CD4-positive, alpha-beta T cell treated with Interleukin-6 for 4 hours (primary cell): ENCODE data around the gene CAPN15.
A peak's percentile ranks its signal among the peaks of the same experiment; 100 is the strongest.

ENCODE experiments used
- DNase-seq: peaks from one replicate; pipeline ENCODE4 v3.0.0-alpha.2; 2020; ENCODE audit warnings: mixed read lengths

Gene CAPN15

DNA sequence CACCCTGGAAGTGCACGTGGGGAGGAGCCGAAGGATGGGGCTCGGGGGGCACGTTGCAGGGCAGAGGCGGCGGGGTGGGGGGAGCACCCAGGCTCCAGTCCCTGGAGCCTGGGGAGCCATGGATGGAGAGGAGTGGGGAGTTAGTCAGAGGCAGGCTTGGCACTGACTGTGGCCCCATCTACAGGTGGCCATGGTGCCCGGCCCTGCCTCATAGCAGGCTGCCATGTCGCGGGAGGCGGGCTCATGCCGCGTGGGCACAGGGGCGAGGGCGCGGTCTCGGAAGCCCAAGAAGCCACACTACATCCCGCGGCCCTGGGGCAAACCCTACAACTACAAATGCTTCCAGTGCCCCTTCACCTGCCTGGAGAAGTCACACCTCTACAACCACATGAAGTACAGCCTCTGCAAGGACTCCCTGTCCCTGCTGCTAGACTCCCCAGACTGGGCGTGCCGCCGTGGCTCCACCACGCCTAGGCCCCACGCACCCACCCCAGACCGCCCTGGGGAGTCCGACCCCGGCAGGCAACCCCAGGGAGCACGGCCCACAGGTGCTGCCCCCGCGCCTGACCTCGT is 35.6 kb downstream of the CAPN15 start:
- DNase-seq = no peak

DNA sequence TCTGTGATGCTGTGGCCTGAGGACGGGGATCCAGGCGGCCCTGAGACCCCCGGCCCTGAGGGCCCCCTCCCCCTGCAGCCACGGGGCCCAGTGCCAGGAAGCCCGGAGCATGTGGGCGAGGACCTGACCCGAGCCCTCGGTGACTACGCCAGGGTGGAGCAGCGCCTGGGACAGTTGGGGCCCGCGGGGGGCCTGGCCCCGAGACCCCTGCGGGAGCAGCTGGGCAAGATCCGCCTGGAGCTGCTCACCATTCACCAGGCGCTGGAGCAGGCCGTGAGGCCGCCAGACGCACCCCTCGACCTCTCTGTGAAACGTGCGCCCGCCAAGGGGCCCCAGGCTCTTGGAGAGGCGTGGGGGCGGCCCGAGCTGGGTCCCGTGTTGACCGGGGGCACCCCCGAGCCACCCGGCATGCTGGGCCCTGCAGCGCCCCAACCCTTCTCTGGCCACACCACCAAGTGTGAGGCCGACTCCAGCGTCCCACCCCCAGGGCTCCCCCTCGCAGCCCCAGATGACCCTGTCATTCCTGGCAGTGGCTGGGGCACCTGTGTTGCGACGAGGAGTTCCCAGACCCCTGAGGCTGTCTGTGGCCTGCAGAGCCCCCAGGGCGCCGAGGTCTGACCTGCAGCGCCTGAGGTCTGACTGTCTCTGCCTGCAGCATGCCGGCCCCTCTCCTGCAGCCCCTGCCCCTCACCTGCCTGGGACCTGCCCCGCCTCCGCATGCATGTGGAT is 37.3 kb downstream of the CAPN15 start:
- no peak for DNase-seq

DNA sequence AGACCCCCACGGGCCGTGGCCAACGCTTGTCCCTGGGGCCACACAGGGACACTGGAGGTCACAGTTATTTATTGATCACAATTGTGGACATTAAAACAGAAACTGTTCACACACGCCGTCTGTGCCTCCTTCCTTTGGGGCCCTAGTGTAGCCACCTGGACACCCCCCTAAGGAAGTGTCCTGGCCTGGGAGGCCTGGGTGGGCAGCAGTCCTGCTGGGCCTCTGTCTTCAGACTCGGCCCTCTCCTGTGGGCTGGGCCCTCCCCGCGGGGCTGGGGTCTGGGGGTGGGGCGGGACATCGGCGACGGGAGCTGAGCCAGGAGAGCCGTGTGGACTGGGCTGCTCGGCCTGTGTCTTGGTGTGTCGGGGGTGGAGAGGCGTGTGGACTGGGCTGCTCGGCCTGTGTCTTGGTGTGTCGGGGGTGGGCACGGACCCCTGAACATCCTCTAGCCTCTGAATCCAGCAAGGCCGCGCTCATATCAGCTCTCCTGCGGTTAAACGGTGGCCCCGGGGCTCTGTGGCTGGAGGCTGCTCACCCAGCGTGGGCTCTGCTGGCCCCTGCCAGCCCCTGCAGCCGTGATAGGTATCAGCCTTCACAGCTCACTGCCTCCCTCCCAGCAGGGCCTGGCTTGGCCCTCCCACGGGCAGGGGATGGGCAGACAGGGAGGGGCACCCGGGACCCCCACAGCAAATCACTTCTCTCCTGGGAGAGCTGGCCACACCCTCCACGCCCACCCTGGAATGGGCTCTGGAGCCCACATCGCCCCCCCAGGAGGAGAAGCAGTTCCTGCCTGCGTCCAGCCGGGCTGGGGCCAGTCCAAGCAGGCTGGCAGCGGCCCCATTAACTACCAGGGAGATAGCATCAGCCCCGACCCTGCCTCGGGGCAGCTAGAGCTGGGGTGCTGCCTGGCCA is 38.2 kb downstream of the CAPN15 start:
- DNase-seq = no peak

DNA sequence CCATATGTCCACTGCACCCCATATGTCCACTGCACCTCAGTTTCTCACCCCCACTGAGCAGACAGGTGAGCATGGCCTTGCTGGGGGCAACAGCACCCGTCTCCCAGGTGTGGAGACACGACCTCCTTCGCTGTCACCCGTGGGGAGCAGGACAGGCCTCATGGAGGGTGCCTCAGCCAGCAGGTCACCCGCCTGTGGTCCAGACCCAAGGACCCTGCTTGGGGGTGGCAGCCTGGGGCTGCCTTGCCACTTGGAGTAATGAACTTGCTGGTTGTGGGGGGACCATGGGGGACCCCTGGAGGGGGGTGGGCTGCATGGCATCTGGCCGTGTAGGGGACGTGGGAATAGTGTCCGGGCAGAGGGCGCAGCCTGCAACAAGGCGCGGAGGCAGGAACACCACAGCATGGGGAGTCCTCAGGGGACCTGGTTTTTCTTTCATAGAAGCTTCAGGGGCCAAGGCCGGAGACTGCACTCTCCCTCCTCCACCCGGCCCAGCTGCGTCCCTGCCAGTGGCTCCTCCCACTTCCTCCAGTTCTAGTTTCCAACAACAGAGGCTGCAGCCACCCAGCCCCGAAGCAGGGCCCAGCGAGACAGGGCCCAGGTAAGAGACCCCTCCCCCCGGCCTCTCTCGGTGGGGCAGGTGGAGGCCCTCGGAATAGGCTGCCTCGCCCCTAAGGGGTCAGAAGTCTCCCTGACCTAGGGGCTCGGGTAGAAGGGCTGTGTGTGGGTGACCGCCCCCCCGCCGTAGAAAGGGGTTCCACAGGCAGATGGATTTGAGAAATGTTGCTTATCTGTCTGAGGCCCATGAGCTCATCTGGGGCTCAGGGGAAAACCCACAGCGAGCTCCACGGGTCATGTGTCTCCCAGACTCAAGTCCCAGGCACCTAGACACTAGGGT is 39.2 kb downstream of the CAPN15 start, which contains the start of gene NHLRC4:
Gene NHLRC4, plus strand, starts transcription at position 531 of the 898 bp plus-strand sequence. CDS start 1,043 bp downstream, outside the sequence.
- DNase-seq = peak; percentile 75

DNA sequence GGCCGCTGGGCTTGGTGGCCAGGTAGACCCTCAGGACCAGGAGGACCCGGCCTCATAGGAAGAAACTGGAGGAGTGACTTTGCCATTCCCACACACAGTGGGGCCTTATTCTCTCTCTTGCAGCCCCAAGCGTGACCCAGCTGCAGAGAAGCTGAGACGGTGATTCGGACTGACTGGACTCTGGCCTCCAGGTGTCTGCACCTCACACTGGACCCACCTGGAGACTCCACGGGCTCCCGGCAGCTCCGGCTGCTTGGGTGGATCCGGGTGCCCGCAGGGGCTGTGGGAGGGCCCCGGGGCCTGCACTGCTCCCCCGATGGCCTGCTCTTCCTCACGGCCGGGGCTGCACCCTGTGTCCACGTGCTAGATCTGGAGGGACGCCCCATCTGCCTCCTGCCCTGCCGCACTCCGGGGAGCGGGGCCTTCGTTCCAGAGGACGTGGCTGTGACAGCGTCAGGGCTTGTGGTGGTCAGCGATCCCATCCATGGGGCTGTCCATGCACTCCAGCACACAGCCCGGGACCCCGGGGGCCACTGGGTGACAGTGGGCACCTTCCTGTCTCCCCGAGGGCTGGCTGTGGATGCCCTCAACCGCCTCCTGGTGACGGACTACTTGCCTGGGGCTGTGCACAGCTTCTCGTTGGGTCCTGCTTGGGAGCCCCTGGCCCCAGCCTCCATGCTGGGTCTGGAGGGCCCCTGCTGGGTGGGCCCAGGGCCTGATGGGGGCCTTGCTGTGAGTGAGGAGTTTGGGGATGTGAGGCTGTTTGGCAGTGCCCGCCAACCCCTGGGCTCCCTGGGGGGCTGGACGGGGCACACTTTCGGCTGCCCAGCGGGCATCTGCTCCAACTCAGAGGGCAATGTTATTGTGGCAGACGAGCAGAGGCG is 40.1 kb downstream of the CAPN15 start:
- no peak for DNase-seq

DNA sequence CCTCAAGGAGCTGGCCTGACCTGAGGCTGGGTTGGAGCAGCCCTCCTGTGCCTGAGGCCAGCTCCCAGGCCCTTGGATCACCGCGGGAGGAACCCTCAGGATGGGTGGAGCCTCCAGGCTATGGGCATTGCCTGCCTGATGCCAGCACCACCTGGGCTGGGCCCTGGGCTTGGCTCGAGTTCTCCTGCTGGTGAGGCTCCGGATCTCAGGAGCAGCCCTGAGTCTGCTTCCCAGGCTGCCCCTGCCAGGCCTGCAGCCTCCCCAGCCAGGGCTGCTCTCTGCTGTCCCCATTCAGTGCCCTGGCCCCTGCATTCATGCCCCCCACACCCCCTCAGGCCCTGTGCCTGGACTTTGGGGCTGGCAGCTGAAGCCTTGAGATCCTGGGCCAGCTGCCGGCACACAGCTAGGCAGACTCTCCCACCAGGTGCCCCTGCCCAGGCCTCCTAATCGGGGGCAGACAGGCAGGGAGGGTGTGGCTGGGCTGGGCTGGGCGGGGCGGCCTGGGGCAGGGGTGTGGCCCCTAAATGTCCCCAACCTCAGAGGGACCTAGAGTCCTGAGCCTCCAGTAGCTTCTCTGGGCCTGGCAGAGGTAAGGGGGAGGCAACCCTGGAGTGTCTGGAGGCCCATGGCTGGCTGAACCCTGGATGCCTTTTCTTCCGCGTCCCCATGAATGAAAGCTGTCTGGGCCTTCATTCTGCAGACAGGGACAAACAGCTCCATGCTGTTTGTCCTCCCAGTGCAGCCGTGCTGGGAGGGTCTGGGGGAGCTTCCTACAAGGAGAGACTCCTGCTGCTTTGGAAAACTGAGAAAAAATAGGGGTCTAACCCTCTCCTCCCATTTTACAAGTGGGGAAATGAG is 41.1 kb downstream of the CAPN15 start:
- DNase-seq = no peak

DNA sequence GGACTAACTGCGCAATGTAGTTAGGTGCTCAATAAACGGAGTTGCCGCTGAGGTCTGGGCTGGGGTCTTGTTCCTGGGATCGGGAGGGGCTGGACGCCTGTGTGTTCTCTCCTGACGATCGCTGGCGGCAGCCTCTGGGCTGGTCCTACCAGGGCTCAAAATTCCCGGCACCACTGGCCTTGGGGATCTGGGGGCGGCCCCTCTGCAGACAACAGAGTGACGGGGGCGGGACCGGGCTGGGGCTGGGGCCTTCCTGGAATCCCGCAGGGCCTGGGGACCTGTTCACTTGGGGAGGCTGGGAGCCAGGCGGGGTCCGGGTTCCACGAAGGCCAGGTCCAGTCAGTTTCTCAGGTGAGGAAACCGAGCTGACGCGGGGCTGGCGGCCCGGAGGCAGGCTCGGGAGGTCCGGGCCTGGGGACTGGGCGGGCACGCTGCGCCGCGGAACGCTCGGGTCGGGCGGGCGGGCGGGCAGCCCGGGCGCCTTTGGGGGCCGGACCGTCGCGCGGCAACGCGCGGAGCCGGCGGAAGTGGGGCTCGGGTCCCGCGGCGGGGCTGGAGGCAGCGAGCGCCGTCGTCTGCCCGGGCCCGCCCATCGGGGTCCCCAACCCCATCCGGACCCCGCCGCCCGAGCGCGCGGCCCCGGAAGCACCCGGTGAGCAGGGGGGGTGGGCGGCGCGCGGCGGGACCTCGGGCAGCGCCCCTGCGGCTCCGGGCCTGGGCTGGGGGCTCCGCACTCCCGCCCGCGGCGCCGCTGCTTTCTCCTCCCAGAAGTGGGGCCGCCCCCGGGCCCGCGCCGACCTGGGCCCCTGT is 42.1 kb downstream of the CAPN15 start, which contains the start of gene PIGQ:
Gene PIGQ, plus strand, starts transcription at position 524 of the 810 bp plus-strand sequence. CDS start 4,107 bp downstream, outside the sequence.
- peak; percentile 74 for DNase-seq

DNA sequence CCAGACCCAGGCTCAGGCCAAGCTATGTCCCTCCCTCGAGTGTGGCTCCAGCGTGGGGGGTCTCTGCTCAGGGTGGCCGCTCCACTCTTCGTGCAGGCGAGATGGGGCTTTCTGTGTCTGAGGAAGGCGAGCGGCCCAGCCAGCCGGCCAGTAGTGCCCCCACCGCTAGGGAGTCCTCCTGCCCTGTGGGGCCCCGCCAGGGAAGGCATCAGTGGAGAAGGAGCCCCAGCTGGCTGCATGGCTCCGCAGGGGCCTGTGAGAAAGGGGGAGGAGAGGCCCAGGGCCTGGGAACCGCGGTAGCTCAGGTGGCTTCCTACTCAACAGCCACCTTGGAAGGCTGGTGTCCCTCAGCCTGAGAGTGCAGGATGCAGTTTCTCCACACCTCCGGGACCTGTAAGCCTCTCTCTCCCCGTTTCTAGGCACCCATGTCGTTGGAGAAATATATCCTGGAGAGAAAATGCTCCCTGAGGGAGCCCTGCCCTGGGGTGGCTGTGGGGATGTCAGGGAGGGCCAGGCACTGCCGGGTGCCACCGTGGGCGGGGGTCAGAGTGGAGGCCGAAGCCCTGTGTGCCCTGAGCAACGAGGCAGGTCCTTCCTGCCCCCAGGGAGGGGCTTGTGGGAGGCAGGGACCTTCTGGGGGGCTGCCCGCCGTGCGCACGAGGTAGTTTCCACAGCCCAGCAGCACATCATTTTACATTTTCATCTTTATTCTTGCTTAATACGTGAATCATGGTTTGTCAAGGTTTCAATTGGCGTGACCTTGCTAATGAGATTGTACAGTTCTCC is 45.5 kb downstream of the CAPN15 start:
- no peak for DNase-seq

DNA sequence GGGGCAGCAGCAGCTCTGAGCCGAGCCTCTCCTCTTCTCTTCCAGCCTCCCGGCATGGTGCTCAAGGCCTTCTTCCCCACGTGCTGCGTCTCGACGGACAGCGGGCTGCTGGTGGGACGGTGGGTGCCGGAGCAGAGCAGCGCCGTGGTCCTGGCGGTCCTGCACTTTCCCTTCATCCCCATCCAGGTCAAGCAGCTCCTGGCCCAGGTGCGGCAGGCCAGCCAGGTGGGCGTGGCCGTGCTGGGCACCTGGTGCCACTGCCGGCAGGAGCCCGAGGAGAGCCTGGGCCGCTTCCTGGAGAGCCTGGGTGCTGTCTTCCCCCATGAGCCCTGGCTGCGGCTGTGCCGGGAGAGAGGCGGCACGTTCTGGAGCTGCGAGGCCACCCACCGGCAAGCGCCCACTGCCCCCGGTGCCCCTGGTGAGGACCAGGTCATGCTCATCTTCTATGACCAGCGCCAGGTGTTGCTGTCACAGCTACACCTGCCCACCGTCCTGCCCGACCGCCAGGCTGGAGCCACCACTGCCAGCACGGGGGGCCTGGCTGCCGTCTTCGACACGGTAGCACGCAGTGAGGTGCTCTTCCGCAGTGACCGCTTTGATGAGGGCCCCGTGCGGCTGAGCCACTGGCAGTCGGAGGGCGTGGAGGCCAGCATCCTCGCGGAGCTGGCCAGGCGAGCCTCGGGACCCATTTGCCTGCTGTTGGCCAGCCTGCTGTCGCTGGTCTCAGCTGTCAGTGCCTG is 46.7 kb downstream of the CAPN15 start:
- DNase-seq = no peak

DNA sequence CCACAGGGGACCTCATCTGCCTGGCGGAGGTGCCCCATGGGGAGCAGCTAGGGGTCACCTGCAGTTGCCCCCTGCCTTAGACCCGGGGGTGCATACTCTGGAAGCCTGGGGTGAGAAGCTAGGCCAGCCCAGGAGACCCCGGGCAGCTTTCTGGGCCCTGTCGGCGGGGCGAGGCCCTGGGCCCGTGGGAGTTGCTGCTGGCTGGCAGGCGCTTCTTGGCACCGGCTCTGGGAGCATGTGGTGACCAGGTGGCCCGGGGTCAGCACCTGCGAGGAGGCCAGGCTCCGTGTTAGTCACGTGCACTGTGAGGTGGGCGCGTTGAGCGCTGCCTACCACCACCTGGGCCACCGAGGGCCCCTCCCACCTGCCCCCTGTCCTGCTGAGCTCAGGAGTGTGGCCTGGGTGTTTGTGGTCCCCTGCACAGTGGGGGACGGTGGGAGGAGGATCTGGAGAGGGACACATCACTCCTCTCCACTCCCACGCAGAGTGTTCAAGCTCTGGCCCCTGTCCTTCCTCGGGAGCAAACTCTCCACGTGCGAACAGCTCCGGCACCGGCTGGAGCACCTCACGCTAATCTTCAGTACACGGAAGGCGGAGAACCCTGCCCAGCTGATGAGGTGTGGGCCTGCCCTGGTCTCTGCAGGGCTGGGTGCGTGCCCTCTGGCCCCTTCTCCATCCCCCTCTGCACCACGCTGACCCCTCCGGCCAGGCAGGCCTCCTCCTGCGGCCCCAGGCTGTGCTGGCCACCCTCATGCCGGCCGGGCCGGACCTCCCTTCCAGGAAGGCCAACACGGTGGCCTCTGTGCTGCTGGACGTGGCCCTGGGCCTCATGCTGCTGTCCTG is 48.1 kb downstream of the CAPN15 start:
- no peak for DNase-seq

DNA sequence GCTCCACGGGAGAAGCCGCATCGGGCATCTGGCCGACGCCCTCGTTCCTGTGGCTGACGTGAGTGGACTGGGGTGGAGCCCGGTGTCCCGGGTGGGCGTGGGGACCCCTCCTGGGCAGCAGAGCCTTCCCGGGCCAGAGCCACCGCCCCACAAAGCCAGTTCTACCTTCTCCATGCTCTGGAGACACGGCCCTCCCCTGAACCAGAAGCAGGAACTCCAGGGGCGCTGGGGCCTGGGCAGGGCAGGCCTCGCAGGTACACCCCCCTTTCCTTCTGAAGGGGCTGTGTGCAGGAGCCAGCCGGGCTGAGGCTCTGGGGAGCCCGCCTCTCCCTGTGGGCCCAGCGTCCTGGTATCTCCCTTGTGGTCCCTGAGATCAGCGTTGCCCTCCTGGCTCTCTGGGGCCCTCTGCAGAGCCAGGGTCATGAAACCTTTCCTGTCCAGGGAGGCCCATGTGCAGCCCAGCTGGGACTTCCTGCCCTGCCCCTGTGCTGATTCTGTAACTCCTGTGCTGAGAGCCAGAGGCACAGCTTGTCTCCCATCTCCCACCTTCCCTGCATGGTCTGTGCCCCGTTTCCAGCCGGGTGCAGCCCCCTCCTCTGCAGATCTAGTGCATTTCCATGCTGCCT is 48.8 kb downstream of the CAPN15 start:
- DNase-seq = no peak

DNA sequence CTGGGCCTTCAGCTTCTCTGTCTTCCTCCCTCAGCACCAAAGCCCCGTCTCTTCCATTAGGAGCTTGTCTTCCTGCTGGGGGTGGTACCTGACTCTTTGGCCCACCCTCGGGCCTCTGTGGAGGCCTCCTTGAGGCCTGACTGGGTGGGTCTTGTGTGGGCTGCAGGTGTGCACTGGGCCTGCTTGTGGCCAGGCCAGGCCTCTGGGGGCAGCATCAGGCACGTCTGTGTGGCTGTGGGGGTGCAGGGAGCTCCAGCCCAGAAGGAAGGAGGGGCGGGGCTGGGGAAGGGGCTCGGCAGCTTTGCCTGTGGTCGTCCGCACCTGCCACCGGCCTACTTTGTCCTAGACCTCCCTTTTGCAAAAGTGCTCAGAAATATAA is 49.3 kb downstream of the CAPN15 start:
- DNase-seq = no peak

DNA sequence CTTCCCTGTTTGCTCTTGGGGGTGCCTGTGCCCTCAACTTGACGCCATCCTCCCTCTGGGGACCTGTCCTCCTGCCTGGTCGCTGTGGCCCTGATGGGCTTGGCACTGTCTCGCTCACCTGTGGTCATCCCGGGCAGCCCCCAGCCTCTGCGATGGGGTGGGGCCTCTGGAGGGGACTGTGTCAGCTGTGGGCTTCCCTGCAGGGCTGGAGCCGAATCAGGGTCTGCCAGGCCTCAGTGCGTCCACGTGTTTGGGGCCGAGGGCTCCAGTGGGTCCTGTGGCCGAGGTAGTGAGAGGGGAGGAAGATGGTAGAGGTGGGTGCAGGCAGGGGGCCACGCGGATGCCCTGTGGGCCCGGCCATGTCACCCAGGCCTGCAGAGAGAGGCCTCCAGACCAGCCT is 50.3 kb downstream of the CAPN15 start:
- DNase-seq = no peak

DNA sequence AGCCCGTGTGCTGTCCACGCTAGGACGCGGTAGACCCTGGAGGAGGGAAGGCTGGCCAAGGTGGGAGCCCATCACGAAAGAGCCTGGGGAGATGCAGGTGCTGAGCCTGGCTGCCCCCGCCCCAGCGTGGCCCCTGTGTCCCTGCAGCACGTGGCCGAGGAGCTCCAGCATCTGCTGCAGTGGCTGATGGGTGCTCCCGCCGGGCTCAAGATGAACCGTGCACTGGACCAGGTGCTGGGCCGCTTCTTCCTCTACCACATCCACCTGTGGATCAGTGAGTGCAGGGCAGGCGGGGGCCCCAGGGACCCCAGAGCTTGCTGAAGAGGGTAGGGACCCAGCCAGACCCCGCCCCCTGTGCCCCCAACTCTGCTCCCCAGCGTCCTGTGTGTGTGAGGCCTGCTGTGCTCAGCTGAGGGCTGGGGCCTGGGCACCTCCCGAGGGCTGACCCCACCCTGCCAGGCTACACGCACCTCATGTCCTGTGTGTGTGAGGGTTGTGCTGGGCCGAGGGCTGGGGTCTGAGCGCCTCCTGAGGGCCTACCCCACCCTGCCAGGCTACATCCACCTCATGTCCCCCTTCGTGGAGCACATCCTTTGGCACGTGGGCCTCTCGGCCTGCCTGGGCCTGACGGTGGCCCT is 50.8 kb downstream of the CAPN15 start:
- DNase-seq = no peak

DNA sequence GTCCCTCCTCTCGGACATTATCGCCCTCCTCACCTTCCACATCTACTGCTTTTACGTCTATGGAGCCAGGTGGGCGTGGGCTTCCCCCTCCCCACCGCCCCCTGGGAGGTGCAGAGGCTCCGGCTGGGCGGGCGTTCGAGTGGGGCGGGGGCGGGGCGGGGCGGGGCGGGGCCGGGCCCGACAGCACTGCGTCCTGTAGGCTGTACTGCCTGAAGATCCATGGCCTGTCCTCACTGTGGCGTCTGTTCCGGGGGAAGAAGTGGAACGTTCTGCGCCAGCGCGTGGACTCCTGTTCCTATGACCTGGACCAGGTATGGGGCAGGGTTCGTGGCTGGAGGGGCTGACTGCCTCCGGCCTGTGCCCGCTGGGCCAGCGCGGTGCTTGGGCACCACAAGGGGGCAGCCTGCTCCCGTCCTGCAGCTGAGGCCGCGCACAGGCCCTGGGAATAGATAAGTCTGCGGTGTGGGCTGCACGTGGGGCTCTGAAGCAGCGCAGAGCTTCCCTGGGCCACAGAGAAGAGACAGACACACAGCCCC is 51.4 kb downstream of the CAPN15 start:
- DNase-seq = peak; percentile 74
